ENCODE data around the gene HSD17B14. TPM values are rescaled to one million over a fixed set of nuclear protein-coding genes. Genes with fewer than 3 reads are reported as not detected.
"Not testable (repeated sequence)": the region's sequence is repeated elsewhere in the genome, so short reads cannot be mapped to it uniquely, and the experiment has no call there.

The HSD17B14 gene
- total RNA-seq, 3 donors from 2014 or later (not counting 1 experiment from before 2014, with no cell fraction given), result 0.75 TPM; not detected in 2

DNA sequence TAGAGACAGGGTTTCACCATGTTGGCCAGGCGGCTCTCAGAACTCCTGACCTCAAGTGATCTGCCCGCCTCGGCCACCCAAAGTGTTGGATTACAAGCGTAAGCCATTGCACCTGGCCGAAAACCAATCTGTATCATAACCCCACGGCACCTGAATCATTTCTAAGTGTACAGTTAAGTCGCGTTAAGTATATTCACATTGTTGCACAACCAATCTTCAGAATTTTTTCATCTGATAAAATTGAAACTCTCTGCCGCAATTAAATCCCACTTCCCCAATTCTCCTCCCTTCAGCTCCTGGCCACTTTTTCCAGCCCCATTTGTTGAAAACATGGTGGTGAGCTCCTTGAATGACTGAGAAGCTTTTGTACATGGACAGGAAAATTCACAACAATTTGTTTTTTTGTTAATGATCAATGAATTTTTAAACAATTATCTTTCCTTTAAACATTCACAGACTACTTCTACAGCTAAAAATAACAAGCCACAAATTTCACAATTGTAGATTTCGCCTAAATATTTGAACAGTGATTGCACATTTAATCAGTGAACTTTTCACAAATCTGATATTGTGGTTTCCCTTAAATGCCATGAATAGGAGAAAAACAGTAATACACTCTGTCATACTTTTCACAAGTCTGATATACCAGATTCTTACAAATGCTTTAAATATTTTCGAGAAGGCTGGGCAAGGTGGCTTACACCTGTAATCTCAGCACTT is 67.1 kb downstream of the HSD17B14 start:
- Histone ChIP-seq H3K4me3 (ENCODE audit: low read length) (no peak overlapping the region), H3K9me3 (ENCODE audit: control insufficient read depth, insufficient read depth, low read length) (no peaks in the 10 kb centered on the region), H3K36me3 (ENCODE audit: control insufficient read depth, insufficient read depth, low read length) (no peaks in the 10 kb centered on the region), H3K27me3 (ENCODE audit: control insufficient read depth, insufficient read depth, low read length) (peaks cover 3% of the 10 kb centered on the region), H3K4me1 (ENCODE audit: control insufficient read depth, insufficient read depth, low read length) (no peaks in the 10 kb centered on the region), H3K27ac (ENCODE audit: low read length) (no peak overlapping the region)
- H3K27me3 Mint-ChIP-seq (ENCODE audit: low read depth in 2 of 2), result peaks cover 13 to 15% of the 10 kb centered on the region in 2 donors
- no peaks in the 10 kb centered on the region for H3K36me3 Mint-ChIP-seq
- intact Hi-C loops (cut with micrococcal nuclease), result no loop called here
- ATAC-seq (no peak), DNase-seq (no peak)
- WGBS (ENCODE audit: insufficient coverage), result 74% methylated on average over 10 of the region's 11 CpGs
- TF ChIP-seq, protein P1, sequence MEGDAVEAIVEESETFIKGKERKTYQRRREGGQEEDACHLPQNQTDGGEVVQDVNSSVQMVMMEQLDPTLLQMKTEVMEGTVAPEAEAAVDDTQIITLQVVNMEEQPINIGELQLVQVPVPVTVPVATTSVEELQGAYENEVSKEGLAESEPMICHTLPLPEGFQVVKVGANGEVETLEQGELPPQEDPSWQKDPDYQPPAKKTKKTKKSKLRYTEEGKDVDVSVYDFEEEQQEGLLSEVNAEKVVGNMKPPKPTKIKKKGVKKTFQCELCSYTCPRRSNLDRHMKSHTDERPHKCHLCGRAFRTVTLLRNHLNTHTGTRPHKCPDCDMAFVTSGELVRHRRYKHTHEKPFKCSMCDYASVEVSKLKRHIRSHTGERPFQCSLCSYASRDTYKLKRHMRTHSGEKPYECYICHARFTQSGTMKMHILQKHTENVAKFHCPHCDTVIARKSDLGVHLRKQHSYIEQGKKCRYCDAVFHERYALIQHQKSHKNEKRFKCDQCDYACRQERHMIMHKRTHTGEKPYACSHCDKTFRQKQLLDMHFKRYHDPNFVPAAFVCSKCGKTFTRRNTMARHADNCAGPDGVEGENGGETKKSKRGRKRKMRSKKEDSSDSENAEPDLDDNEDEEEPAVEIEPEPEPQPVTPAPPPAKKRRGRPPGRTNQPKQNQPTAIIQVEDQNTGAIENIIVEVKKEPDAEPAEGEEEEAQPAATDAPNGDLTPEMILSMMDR (IDR thresholded peaks at IDR 0.05), result no peak
- H3K27ac Mint-ChIP-seq, result no peak overlapping the region
- no peaks in the 10 kb centered on the region for H3K9me3 Mint-ChIP-seq
- no peaks in the 10 kb centered on the region for H3K4me1 Mint-ChIP-seq
- no peak overlapping the region for H3K4me3 Mint-ChIP-seq

GRCh38 chr19:48768171-48768753 is 68.0 kb downstream of the HSD17B14 start:
- intact Hi-C loops (cut with micrococcal nuclease), result not testable (repeated sequence)

DNA sequence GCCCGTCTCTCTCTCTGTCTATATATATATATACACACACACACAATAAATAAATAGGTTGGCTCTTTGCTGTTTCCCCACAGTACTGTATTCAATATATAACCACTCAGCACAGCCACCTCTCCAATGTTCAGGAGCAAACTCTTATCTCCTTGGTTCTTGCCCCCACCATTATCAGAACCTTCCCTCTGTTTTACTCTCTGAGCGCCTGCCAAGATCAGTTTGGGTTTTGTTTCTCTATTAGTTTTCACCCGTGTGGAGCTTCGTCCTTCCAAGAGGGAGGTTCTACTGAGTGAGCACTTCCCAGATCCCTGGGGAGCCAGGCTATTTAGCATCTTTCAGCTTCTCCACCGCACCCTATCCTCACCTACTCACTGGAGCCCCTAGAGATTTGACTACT is 70.5 kb downstream of the HSD17B14 start:
- not testable (repeated sequence) for H3K36me3 Mint-ChIP-seq, ATAC-seq

More at GRCh38 chr19:48768171-48768753, 68.0 kb downstream of the HSD17B14 start:
- H3K27me3 ChIP-seq (ENCODE audit: control insufficient read depth, insufficient read depth, low read length); ATAC-seq; H3K36me3 Mint-ChIP-seq; H3K9me3 Mint-ChIP-seq; H3K4me3 Mint-ChIP-seq; H3K4me1 Mint-ChIP-seq; H3K27ac Mint-ChIP-seq; DNase-seq; H3K27ac ChIP-seq (ENCODE audit: low read length); H3K36me3 ChIP-seq (ENCODE audit: control insufficient read depth, insufficient read depth, low read length); H3K9me3 ChIP-seq (ENCODE audit: control insufficient read depth, insufficient read depth, low read length); H3K4me1 ChIP-seq (ENCODE audit: control insufficient read depth, insufficient read depth, low read length); H3K4me3 ChIP-seq (ENCODE audit: low read length): not testable (repeated sequence)
- WGBS (ENCODE audit: insufficient coverage), result 44% methylated on average over 6 of the region's 6 CpGs
- peaks cover 13 to 15% of the 10 kb centered on the region in 2 donors for H3K27me3 Mint-ChIP-seq (ENCODE audit: low read depth in 2 of 2)

More for the DNA sequence above, 70.5 kb downstream of the HSD17B14 start:
- H3K4me3 Mint-ChIP-seq; H3K27me3 ChIP-seq (ENCODE audit: control insufficient read depth, insufficient read depth, low read length); H3K4me1 ChIP-seq (ENCODE audit: control insufficient read depth, insufficient read depth, low read length); H3K4me3 ChIP-seq (ENCODE audit: low read length); H3K36me3 ChIP-seq (ENCODE audit: control insufficient read depth, insufficient read depth, low read length); H3K27ac Mint-ChIP-seq; intact Hi-C loops (cut with micrococcal nuclease); H3K4me1 Mint-ChIP-seq; DNase-seq; H3K27ac ChIP-seq (ENCODE audit: low read length); H3K9me3 Mint-ChIP-seq; H3K9me3 ChIP-seq (ENCODE audit: control insufficient read depth, insufficient read depth, low read length): not testable (repeated sequence)
- H3K27me3 Mint-ChIP-seq (ENCODE audit: low read depth in 2 of 2), result peaks cover 19 to 27% of the 10 kb centered on the region in 2 donors
- WGBS (ENCODE audit: insufficient coverage), result 88% methylated on average over 2 of the region's 5 CpGs

Other genes with a start within 250 kb of the HSD17B14 start
- gene SPACA4, start 229.7 kb downstream of the HSD17B14 start, total RNA-seq, result not detected
- 1 to 10 TPM in 2 of 3 donors, under 1 TPM in 1; 0.70 to 1.3 (median 1.1) TPM for gene FAM83E, start 221.4 kb downstream of the HSD17B14 start, total RNA-seq
- 1,000 to 10,000 TPM in 2 of 3 donors, 100 to 1,000 TPM in 1; 900 to 1,086 (median 1,066) TPM for gene RPL18, start 217.3 kb downstream of the HSD17B14 start, total RNA-seq
- gene SPHK2, start 217.0 kb downstream of the HSD17B14 start, total RNA-seq, result 10 to 100 TPM; 18.6 to 28.3 (median 23.2) TPM
- gene DBP, start 199.1 kb downstream of the HSD17B14 start, total RNA-seq, result 10 to 100 TPM; 16.4 to 31.2 (median 24.3) TPM
- 10 to 100 TPM in 2 of 3 donors, 1 to 10 TPM in 1; 9.2 to 11.9 (median 11.0) TPM for gene CA11, start 190.3 kb downstream of the HSD17B14 start, total RNA-seq
- gene NTN5, start 163.5 kb downstream of the HSD17B14 start, total RNA-seq, result 1 to 10 TPM; 1.3 to 3.4 (median 2.1) TPM
- gene FUT2, start 140.5 kb downstream of the HSD17B14 start, total RNA-seq, result not detected
- 1 to 10 TPM in 1 of 3 donors, under 1 TPM in 2; 0.56 to 1.2 (median 0.98) TPM for gene MAMSTR, start 116.8 kb downstream of the HSD17B14 start, total RNA-seq
- gene RASIP1, start 95.9 kb downstream of the HSD17B14 start, total RNA-seq, result not detected
- gene IZUMO1, start 89.6 kb downstream of the HSD17B14 start, total RNA-seq, result not detected
- gene FUT1, start 83.8 kb downstream of the HSD17B14 start, total RNA-seq, result under 1 TPM in 1 of 3 donors, not detected in 2; 0.18 TPM
- gene FGF21, start 81.0 kb downstream of the HSD17B14 start, total RNA-seq, result not detected
- 10 to 100 TPM; 11.4 to 14.5 (median 12.1) TPM for gene BCAT2, start 25.5 kb downstream of the HSD17B14 start, total RNA-seq
- gene PLEKHA4, start 32.1 kb upstream of the HSD17B14 start, total RNA-seq, result 1 to 10 TPM; 2.5 to 6.5 (median 5.2) TPM
- 1,000 to 10,000 TPM in 2 of 3 donors, 100 to 1,000 TPM in 1; 942 to 1,308 (median 1,174) TPM for gene PPP1R15A, start 35.9 kb upstream of the HSD17B14 start, total RNA-seq
- gene TULP2, start 62.3 kb upstream of the HSD17B14 start, total RNA-seq, result not detected
- 100 to 1,000 TPM; 163 to 192 (median 171) TPM for gene NUCB1, start 63.8 kb upstream of the HSD17B14 start, total RNA-seq
- not detected for gene DHDH, start 97.2 kb upstream of the HSD17B14 start, total RNA-seq
- 100 to 1,000 TPM; 117 to 133 (median 120) TPM for gene BAX, start 118.4 kb upstream of the HSD17B14 start, total RNA-seq
- 1,000 to 10,000 TPM in 2 of 3 donors, 100 to 1,000 TPM in 1; 554 to 1,168 (median 1,024) TPM for gene FTL, start 128.8 kb upstream of the HSD17B14 start, total RNA-seq
- gene GYS1, start 156.8 kb upstream of the HSD17B14 start, total RNA-seq, result 10 to 100 TPM; 31.6 to 34.5 (median 34.4) TPM
- 10 to 100 TPM; 23.6 to 28.3 (median 26.5) TPM for gene RUVBL2, start 157.4 kb upstream of the HSD17B14 start, total RNA-seq
- gene LHB, start 180.6 kb upstream of the HSD17B14 start, total RNA-seq, result 1 to 10 TPM in 1 of 3 donors, not detected in 2; 1.4 TPM
- gene CGB3, start 187.8 kb upstream of the HSD17B14 start, total RNA-seq, result not detected
- not detected for gene CGB2, start 195.4 kb upstream of the HSD17B14 start, total RNA-seq
- not detected for gene CGB1, start 200.4 kb upstream of the HSD17B14 start, total RNA-seq
- not detected for gene CGB5, start 207.4 kb upstream of the HSD17B14 start, total RNA-seq
- not detected for gene CGB8, start 212.6 kb upstream of the HSD17B14 start, total RNA-seq
- gene CGB7, start 221.3 kb upstream of the HSD17B14 start, total RNA-seq, result not detected
- gene NTF4, start 228.3 kb upstream of the HSD17B14 start, total RNA-seq, result not detected
- not detected for gene KCNA7, start 236.2 kb upstream of the HSD17B14 start, total RNA-seq
- gene SNRNP70, start 249.0 kb upstream of the HSD17B14 start, total RNA-seq, result 100 to 1,000 TPM; 244 to 312 (median 299) TPM

All from natural killer cell (primary cell).